Testis (tissue), 3 donors: ENCODE results near the gene GALNT7. TPM values are rescaled to one million over a fixed set of nuclear protein-coding genes. Genes with fewer than 3 reads are reported as not detected.

Source experiments
- DNase-seq: peaks from one replicate; pipeline ENCODE4 v3.0.0-alpha.2; 2019
- H3K27ac ChIP-seq, 2 donors: fragments of 200-600 bp; sonication (generic); one replicate each; pipeline ENCODE4 v1.5.1; 2019
- H3K27me3 ChIP-seq: fragments of 200-600 bp; sonication (generic); one replicate; pipeline ENCODE4 v1.5.1; 2019
- H3K36me3 ChIP-seq: fragments of 200-600 bp; sonication (generic); one replicate; pipeline ENCODE4 v1.5.1; 2017; ENCODE audit warnings: low read depth; ENCODE audit errors: missing control alignments
- H3K4me1 ChIP-seq: fragments of 200-600 bp; sonication (generic); one replicate; pipeline ENCODE4 v1.5.1; 2019
- H3K4me3 ChIP-seq, 2 donors: fragments of 200-600 bp; sonication (generic); one replicate each; pipeline ENCODE4 v1.5.1; 2017 to 2019
- H3K9me3 ChIP-seq: fragments of 200-600 bp; sonication (generic); one replicate; pipeline ENCODE4 v1.5.1; 2017
- CTCF ChIP-seq, 3 experiments: fragments of 450-650 bp in 2 of 3; fragments of 200-600 bp in 1 of 3; sonication (generic) in 1 of 3; IDR thresholded peaks; one replicate each; pipeline ENCODE4 v1.5.1; 2016 to 2019; ENCODE audit warnings: antibody characterized with exemption in 3 of 3, mild to moderate bottlenecking in 2 of 3, moderate library complexity in 1 of 3
- POLR2A ChIP-seq: fragments of 450-650 bp; IDR thresholded peaks from one replicate; pipeline ENCODE4 v1.6.1; 2017; ENCODE audit warnings: antibody characterized with exemption, mild to moderate bottlenecking, moderate library complexity
- WGBS, 2 donors: methylation state at CpG; one replicate each; pipeline ENCODE4 v1.1.5; 2018; 5-methylcytosine and 5-hydroxymethylcytosine counted together
- intact Hi-C: fragments of 100-400 bp; cut with DNase I; formaldehyde crosslinking; loops from one replicate; pipeline ENCODE4 v1.15.1; 2023; ENCODE audit warnings: low total_unique reads
- polyA plus RNA-seq: library from polyadenylated mRNA; stranded (reverse); fragments of 350-450 nt; fragmentation: Illumina TruSeq; extraction: RNeasy Lipid Tissue Mini Kit (QIAGEN cat#74804); gene quantifications from one replicate; pipeline ENCODE4 v1.2.3, GENCODE V29; 2014; ENCODE audit warnings: low read depth, low replicate concordance; ENCODE audit not compliant: insufficient read depth
- total RNA-seq, 2 donors: library from RNA; depleted of rRNA; stranded (reverse); fragments of >200 nt; gene quantifications; one replicate each; pipeline ENCODE4 v1.2.3, GENCODE V29; 2016

The GALNT7 gene
- total and polyA plus RNA-seq, 3 donors from 2014 or later, result 18.0 to 32.0 (median 28.8) TPM

GRCh38 chr4:173269280-173269679, 100.7 kb downstream of the GALNT7 start:
- 94 to 96% methylated on average over 3 of the region's 3 CpGs for whole genome bisulfite sequencing, 2 donors
- H3K4me3 ChIP-seq, result no peak overlapping the region
- no peaks in the 10 kb centered on the region for H3K9me3 ChIP-seq
- no peaks in the 10 kb centered on the region for H3K36me3 ChIP-seq
- H3K27me3 ChIP-seq, result no peaks in the 10 kb centered on the region
- intact Hi-C loops, result no loop called here
- no peak for DNase-seq
- peaks cover 20% of the 10 kb centered on the region for H3K4me1 ChIP-seq
- H3K27ac ChIP-seq, result no peak overlapping the region
- TF ChIP-seq CTCF (IDR thresholded peaks at IDR 0.05), result no peak
- TF ChIP-seq POLR2A, result no peak

GRCh38 chr4:173270312-173271027, 101.9 kb downstream of the GALNT7 start:
- Histone ChIP-seq H3K36me3 (no peaks in the 10 kb centered on the region), H3K4me1 (peaks cover 12% of the 10 kb centered on the region), H3K4me3 (no peak overlapping the region), H3K9me3 (no peaks in the 10 kb centered on the region), H3K27me3 (no peaks in the 10 kb centered on the region), H3K27ac (no peak overlapping the region)
- TF ChIP-seq POLR2A (no peak), CTCF (IDR thresholded peaks at IDR 0.05) (no peak)
- WGBS, 2 donors, result 45 to 53% methylated on average over 4 of the region's 4 CpGs
- intact Hi-C loops, result no loop called here
- peak; percentile 37 for DNase-seq

- WGBS, 2 donors, result 90% methylated on average over 5 of the region's 5 CpGs
- no peaks in the 10 kb centered on the region for H3K27me3 ChIP-seq
Measured at GRCh38 chr4:173272314-173272713, 103.7 kb downstream of the GALNT7 start.

GRCh38 chr4:173272996-173273395, 104.4 kb downstream of the GALNT7 start:
- no peaks in the 10 kb centered on the region for H3K9me3 ChIP-seq
- no peak overlapping the region for H3K4me3 ChIP-seq
- intact Hi-C loops, result no loop called here
- no peaks in the 10 kb centered on the region for H3K27me3 ChIP-seq
- DNase-seq, result no peak
- H3K4me1 ChIP-seq, result peaks cover 6% of the 10 kb centered on the region
- no peak for TF ChIP-seq POLR2A
- TF ChIP-seq CTCF (IDR thresholded peaks at IDR 0.05), result no peak
- no peaks in the 10 kb centered on the region for H3K36me3 ChIP-seq
- no peak overlapping the region for H3K27ac ChIP-seq
- WGBS, 2 donors, result 73 to 94% methylated on average over 1 of the region's 1 CpG

More at GRCh38 chr4:173272314-173272713, 103.7 kb downstream of the GALNT7 start:
- intact Hi-C loops, result no loop called here
- no peaks in the 10 kb centered on the region for H3K36me3 ChIP-seq
- H3K4me1 ChIP-seq, result peaks cover 6% of the 10 kb centered on the region
- no peak overlapping the region for H3K27ac ChIP-seq
- no peaks in the 10 kb centered on the region for H3K9me3 ChIP-seq
- H3K4me3 ChIP-seq, result no peak overlapping the region
- no peak for DNase-seq
- no peak for TF ChIP-seq POLR2A
- TF ChIP-seq CTCF (IDR thresholded peaks at IDR 0.05), result no peak

- no peaks in the 10 kb centered on the region for H3K36me3 ChIP-seq
- H3K27me3 ChIP-seq, result no peaks in the 10 kb centered on the region
- peaks cover 6% of the 10 kb centered on the region for H3K4me1 ChIP-seq
- intact Hi-C loops, result no loop called here
- H3K9me3 ChIP-seq, result no peaks in the 10 kb centered on the region
- TF ChIP-seq CTCF (IDR thresholded peaks at IDR 0.05) (no peak), POLR2A (no peak)
- no peak overlapping the region for H3K27ac ChIP-seq
- DNase-seq, result no peak
- no peak overlapping the region for H3K4me3 ChIP-seq
Measured at GRCh38 chr4:173273941-173274340, 105.3 kb downstream of the GALNT7 start.
